ENCODE measurements around the gene TMEM240. TPM values are rescaled to one million over a fixed set of nuclear protein-coding genes. Genes with fewer than 3 reads are reported as not detected.
"Not testable (repeated sequence)": the region's sequence is repeated elsewhere in the genome, so short reads cannot be mapped to it uniquely, and the experiment has no call there.

Gene TMEM240
- polyA plus RNA-seq, 1 donor from 2014 or later = not detected

GRCh38 chr1:1563688-1564087 lies 23.3 kb upstream of the TMEM240 start:
- H3K9me3 Mint-ChIP-seq = no peaks in the 10 kb centered on the region
- peak overlapping the region in 1 of 3 donors; percentile 40 for H3K27ac Mint-ChIP-seq
- H3K4me3 Mint-ChIP-seq = no peak overlapping the region
- H3K36me3 Mint-ChIP-seq = peaks cover 3% of the 10 kb centered on the region
- H3K27me3 Mint-ChIP-seq = no peaks in the 10 kb centered on the region
- H3K4me1 Mint-ChIP-seq = peaks cover 5 to 11% (median 5%) of the 10 kb centered on the region in 3 donors

- Mint-ChIP-seq H3K36me3 (peaks cover 3% of the 10 kb centered on the region), H3K27me3 (no peaks in the 10 kb centered on the region), H3K4me1 (peaks cover 5 to 11% (median 5%) of the 10 kb centered on the region in 3 donors), H3K9me3 (no peaks in the 10 kb centered on the region), H3K4me3 (no peak overlapping the region), H3K27ac (no peak overlapping the region)
Observed at GRCh38 chr1:1562556-1563195, 22.3 kb upstream of the TMEM240 start.

- Mint-ChIP-seq H3K36me3 (peaks cover 3% of the 10 kb centered on the region), H3K27me3 (no peaks in the 10 kb centered on the region), H3K9me3 (no peaks in the 10 kb centered on the region), H3K27ac (peak overlapping the region in 2 of 3 donors; percentile 19 to 73), H3K4me1 (peaks cover 2 to 6% (median 5%) of the 10 kb centered on the region in 3 donors), H3K4me3 (peak overlapping the region in 1 of 4 donors; percentile 71)
Observed at GRCh38 chr1:1561801-1562470, 21.5 kb upstream of the TMEM240 start.

- Mint-ChIP-seq H3K27ac (peak overlapping the region in 1 of 3 donors; percentile 64), H3K9me3 (no peaks in the 10 kb centered on the region), H3K36me3 (peaks cover 1% of the 10 kb centered on the region)
Observed at GRCh38 chr1:1560178-1560577, 19.8 kb upstream of the TMEM240 start.

GRCh38 chr1:1559066-1559465 lies 18.6 kb upstream of the TMEM240 start:
- H3K27me3 Mint-ChIP-seq = no peaks in the 10 kb centered on the region
- no peaks in the 10 kb centered on the region for H3K9me3 Mint-ChIP-seq
- H3K27ac Mint-ChIP-seq = peak overlapping the region in 1 of 3 donors; percentile 64
- peaks cover 0 to 5% (median 2%) of the 10 kb centered on the region in 3 donors for H3K4me1 Mint-ChIP-seq
- no peaks in the 10 kb centered on the region for H3K36me3 Mint-ChIP-seq
- H3K4me3 Mint-ChIP-seq = no peak overlapping the region

More at GRCh38 chr1:1560178-1560577, 19.8 kb upstream of the TMEM240 start:
- Mint-ChIP-seq H3K4me3 (no peak overlapping the region), H3K27me3 (no peaks in the 10 kb centered on the region), H3K4me1 (peaks cover 2 to 5% (median 2%) of the 10 kb centered on the region in 3 donors)

GRCh38 chr1:1558591-1558990 lies 18.2 kb upstream of the TMEM240 start:
- Mint-ChIP-seq H3K27ac (peak overlapping the region in 1 of 3 donors; percentile 57), H3K4me1 (peaks cover 0 to 5% (median 2%) of the 10 kb centered on the region in 3 donors), H3K27me3 (no peaks in the 10 kb centered on the region), H3K9me3 (no peaks in the 10 kb centered on the region), H3K4me3 (no peak overlapping the region), H3K36me3 (no peaks in the 10 kb centered on the region)

GRCh38 chr1:1557688-1558087 lies 17.3 kb upstream of the TMEM240 start:
- H3K27ac Mint-ChIP-seq, H3K9me3 Mint-ChIP-seq, H3K4me1 Mint-ChIP-seq, H3K4me3 Mint-ChIP-seq, H3K27me3 Mint-ChIP-seq, H3K36me3 Mint-ChIP-seq: not testable (repeated sequence)

GRCh38 chr1:1556961-1557360 lies 16.5 kb upstream of the TMEM240 start:
- H3K4me3 Mint-ChIP-seq, H3K36me3 Mint-ChIP-seq, H3K27me3 Mint-ChIP-seq, H3K9me3 Mint-ChIP-seq, H3K4me1 Mint-ChIP-seq: not testable (repeated sequence)
- H3K27ac Mint-ChIP-seq = peak overlapping the region in 1 of 3 donors; percentile 71

- Mint-ChIP-seq H3K36me3 (no peaks in the 10 kb centered on the region), H3K4me3 (no peak overlapping the region), H3K4me1 (peaks cover 0 to 5% (median 2%) of the 10 kb centered on the region in 3 donors), H3K27ac (peak overlapping the region in 1 of 3 donors; percentile 71), H3K9me3 (no peaks in the 10 kb centered on the region), H3K27me3 (no peaks in the 10 kb centered on the region)
Observed at GRCh38 chr1:1556505-1556904, 16.1 kb upstream of the TMEM240 start.

- H3K36me3 Mint-ChIP-seq = no peaks in the 10 kb centered on the region
- no peaks in the 10 kb centered on the region for H3K9me3 Mint-ChIP-seq
- peak overlapping the region in 1 of 3 donors; percentile 94 for H3K27ac Mint-ChIP-seq
- H3K27me3 Mint-ChIP-seq = no peaks in the 10 kb centered on the region
- H3K4me1 Mint-ChIP-seq = peaks cover 0 to 5% (median 2%) of the 10 kb centered on the region in 3 donors
- H3K4me3 Mint-ChIP-seq = no peak overlapping the region
Observed at GRCh38 chr1:1554926-1555915, 14.8 kb upstream of the TMEM240 start.

GRCh38 chr1:1554550-1554925 lies 14.1 kb upstream of the TMEM240 start:
- no peaks in the 10 kb centered on the region for H3K27me3 Mint-ChIP-seq
- no peak overlapping the region for H3K27ac Mint-ChIP-seq

GRCh38 chr1:1553821-1554494 lies 13.5 kb upstream of the TMEM240 start:
- peak overlapping the region in 1 of 4 donors; percentile 67 for H3K4me3 Mint-ChIP-seq
- no peaks in the 10 kb centered on the region for H3K36me3 Mint-ChIP-seq
- H3K27me3 Mint-ChIP-seq = no peaks in the 10 kb centered on the region
- peaks cover 0 to 5% (median 2%) of the 10 kb centered on the region in 3 donors for H3K4me1 Mint-ChIP-seq
- no peaks in the 10 kb centered on the region for H3K9me3 Mint-ChIP-seq
- H3K27ac Mint-ChIP-seq = no peak overlapping the region

More at GRCh38 chr1:1554550-1554925, 14.1 kb upstream of the TMEM240 start:
- peaks cover 0 to 5% (median 2%) of the 10 kb centered on the region in 3 donors for H3K4me1 Mint-ChIP-seq
- H3K4me3 Mint-ChIP-seq = no peak overlapping the region
- no peaks in the 10 kb centered on the region for H3K9me3 Mint-ChIP-seq
- no peaks in the 10 kb centered on the region for H3K36me3 Mint-ChIP-seq

- Mint-ChIP-seq H3K4me1 (peaks cover 0 to 5% (median 0%) of the 10 kb centered on the region in 3 donors), H3K4me3 (no peak overlapping the region), H3K36me3 (no peaks in the 10 kb centered on the region), H3K27ac (no peak overlapping the region), H3K27me3 (no peaks in the 10 kb centered on the region), H3K9me3 (no peaks in the 10 kb centered on the region)
Observed at GRCh38 chr1:1552263-1552639, 11.8 kb upstream of the TMEM240 start.

GRCh38 chr1:1551524-1552262 lies 11.3 kb upstream of the TMEM240 start:
- H3K4me1 Mint-ChIP-seq = peaks cover 0 to 4% (median 0%) of the 10 kb centered on the region in 3 donors
- H3K27ac Mint-ChIP-seq = peak overlapping the region in 1 of 3 donors; percentile 85
- H3K36me3 Mint-ChIP-seq = no peaks in the 10 kb centered on the region
- no peak overlapping the region for H3K4me3 Mint-ChIP-seq
- no peaks in the 10 kb centered on the region for H3K27me3 Mint-ChIP-seq
- no peaks in the 10 kb centered on the region for H3K9me3 Mint-ChIP-seq

All from IgD-negative memory B cell (primary cell).